Endometrial microvascular endothelial cells (primary cell): ENCODE results near the gene DAPK1. TPM values are rescaled to one million over a fixed set of nuclear protein-coding genes. Genes with fewer than 3 reads are reported as not detected.

Source experiments
- in situ Hi-C: cut with HindIII; loops from 2 replicates; pipeline ENCODE4 v1.10.0; 2017; ENCODE audit warnings: low sequenced_read_pairs, low pct_unique_long_range_greater_than_20kb; ENCODE audit errors: inconsistent ontology term
- total RNA-seq: library from RNA; depleted of rRNA; stranded (reverse); fragments of >200 nt; gene quantifications from one replicate; pipeline ENCODE4 v1.2.3, GENCODE V29; 2015; ENCODE audit errors: inconsistent ontology term

The DAPK1 gene
- total RNA-seq, 1 donor from 2014 or later: 1.6 TPM

DNA sequence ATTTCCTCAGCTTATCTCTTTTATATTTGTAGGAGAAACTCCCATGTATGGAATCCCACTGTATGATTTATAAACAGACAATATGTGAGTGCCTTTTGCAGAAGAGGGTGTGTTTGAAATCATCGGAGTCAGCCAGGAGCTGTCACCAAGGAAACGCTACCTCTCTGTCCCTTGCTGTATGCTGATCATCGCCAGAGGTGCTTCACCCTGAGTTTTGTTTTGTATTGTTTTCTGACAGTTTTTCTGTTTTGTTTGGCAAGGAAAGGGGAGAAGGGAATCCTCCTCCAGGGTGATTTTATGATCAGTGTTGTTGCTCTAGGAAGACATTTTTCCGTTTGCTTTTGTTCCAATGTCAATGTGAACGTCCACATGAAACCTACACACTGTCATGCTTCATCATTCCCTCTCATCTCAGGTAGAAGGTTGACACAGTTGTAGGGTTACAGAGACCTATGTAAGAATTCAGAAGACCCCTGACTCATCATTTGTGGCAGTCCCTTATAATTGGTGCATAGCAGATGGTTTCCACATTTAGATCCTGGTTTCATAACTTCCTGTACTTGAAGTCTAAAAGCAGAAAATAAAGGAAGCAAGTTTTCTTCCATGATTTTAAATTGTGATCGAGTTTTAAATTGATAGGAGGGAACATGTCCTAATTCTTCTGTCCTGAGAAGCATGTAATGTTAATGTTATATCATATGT lies 210.3 kb downstream of the DAPK1 start:
- in situ Hi-C loops: no loop called here

DNA sequence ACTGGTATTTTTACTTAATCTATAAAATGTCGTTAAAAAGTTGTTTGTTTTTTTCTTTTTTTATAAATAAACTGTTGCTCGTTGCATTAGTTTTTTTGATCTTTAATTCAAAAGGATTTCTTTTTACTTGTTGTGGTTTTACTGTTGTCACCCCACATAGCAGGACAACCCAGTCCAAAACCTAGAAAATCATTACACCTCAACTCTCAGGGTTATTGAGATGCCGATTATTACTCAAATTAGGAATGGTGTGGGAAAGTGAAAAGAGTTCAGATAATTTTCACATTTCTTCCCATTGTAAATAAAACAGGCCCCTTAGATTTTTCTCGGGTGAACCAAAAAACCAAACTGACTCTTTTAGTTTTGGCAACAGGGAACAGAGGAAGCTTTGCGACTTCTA lies 210.9 kb downstream of the DAPK1 start:
- in situ Hi-C loops: no loop called here

DNA sequence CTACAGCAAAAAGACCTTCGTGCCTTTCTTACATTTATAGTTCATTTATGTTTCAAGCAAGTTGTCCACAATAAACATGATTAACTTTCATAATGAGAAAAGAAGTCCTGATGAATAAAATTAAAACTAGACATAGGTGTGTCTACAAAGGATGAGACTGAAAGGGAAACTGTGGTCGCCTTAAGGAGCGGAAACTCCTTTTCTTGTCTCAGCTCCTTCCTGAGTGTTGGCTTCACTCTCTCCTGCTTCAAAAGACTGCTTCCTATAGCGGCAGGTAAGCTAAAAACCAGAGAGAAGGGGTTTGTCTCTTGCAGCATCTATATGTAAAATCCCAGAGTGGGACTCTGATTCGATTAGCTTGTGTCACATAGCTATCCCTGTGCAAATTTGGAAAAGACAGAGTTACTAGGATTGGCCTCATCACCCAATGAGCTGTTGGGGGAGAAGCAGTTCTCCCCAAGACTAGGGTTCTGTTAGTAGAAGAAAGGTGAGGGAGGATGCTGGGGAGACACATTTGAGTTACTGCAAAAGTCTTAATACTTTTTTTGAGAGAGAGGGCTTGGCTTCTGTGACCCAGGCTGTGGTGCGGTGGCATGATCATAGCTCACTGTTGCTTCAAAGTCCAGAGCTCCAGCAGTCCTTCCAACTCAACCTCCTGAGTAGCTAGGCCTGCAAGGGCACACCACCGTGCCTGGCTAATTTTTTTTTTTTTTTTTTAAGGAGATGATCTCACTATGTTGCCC lies 211.5 kb downstream of the DAPK1 start:
- in situ Hi-C loops: no loop called here

DNA sequence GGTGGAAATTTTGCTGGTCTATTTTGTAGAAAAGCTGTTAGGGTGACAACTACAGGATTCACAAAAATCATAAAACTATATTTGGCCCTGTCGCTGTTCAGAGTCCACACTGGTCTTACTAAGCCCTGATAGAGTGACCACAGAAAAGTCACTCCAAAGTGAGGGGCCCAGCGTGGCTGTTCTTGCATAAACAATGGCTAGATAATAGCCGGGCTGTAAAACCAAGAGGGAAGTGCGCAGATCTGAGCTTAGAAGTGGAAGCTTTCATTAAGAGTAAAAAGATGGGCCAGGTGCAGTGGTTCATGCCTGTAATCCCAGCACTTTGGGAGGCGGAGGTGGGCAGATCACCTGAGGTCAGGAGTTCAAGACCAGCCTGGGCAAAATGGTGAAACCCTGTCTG lies 212.8 kb downstream of the DAPK1 start:
- in situ Hi-C loops: no loop called here

DNA sequence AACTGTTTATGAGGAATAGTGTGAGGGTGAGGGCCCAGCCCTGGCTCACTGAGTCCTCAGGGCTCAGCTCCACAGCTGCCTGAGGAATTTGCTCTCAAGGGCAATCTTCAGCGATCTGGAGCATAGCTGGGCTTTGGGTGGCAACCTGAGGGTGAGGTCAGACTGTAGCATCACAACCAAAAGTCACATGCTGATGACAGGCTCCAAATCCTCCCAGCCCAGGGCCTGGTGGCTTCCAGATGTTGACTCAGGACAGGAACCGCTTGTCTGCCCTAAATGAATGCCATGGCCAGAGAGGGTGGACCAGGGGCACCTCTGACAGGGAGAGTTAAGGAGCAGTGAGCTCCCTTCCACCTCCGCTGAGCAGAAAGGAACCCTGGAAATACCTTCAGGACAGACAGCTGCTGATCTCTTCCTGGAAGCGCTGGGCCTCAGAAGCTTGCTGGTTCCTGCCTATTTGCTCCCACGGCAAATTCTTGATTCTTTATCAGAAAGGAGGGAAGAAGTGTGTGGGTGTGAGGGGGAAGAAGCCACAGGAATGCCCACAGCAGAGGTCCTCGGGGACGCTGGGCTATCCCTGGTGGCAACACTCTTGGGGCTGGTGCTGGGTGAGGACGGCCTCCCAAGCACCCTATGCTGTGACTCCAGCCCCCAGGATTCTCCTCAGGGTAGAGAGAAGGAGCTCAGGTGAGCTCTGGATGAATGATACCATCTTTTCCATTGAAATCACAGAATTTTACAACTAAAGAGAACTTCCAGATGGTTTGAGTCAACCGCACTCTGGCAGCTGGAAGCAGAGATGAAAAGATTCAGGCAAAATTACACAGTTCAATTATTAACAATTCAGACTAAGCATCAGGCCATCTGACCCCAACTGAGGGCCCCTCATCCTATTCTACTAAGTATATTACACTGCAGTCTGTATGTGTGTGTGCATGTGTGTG lies 214.5 kb downstream of the DAPK1 start:
- in situ Hi-C loops: no loop called here

DNA sequence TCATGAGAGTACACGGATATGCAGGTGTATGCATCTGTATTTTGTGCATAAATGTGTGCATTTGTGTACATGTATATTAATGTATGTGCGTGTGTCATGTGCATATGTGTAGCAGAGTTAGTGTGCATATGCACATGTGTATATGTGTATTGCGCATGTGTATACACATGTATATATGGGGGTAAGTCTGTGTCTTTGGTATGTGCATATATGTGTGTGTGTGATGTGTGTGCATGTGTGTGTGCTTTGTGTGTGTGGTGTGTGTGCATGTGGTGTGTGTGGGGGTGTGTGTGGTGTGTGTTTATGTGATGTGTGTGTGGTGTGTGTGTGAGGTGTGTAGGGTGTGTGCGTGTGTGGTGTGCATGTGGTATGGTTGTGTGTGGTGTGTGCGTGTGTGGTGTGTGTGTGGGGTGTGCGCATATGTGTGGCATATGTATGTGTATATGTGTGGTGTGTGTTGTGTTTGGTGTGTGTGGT lies 215.2 kb downstream of the DAPK1 start:
- in situ Hi-C loops: no loop called here

DNA sequence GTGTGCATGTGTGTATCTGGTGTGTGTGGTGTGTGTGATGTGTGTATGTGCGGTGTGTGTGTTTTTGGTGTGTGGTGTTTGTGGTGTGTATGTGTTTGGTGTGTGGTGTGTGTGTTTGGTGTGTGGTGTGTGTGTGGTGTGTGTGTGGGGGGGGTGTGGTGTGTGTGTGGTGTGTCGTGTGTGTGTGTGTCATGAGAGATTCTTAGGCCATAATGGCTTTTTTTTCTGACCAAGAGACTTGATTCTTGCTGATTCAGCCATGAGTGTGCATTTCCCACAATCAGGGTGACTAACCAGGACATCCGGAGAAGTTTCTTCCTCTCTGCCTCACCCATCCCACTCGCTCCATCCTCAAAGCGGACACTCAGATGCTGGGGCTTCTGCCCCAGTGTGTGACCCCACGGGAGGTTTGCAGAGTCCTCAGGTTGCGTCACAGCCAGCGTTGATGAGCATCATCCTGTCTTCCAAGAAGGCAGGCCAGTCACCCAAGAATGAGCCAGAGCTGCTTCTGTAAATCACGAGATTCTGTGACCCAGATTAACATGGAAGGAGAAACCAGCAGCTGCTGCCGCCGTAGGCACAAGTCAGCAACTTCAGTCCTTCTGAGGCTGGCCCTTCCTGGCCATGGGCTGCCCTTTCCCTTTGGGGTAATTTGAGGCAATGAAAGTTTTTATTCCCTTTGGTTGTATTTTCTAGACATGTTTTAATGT lies 215.8 kb downstream of the DAPK1 start:
- in situ Hi-C loops: no loop called here

DNA sequence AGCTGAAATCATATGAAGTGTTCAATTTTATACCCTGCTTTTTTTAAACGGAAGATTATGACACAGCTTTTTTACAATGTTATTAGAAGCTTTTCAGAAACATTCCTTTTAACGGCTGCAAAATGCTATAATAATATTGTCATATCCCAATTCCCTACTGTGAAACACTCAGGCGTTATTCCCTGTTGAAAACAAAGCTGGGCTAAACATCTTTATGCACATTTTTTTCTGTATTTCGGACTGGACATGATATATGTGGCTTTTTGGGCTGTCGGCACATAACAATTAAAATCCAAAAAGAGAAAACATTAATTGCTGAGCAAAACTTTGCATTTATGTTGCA lies 216.3 kb downstream of the DAPK1 start:
- in situ Hi-C loops: no loop called here

DNA sequence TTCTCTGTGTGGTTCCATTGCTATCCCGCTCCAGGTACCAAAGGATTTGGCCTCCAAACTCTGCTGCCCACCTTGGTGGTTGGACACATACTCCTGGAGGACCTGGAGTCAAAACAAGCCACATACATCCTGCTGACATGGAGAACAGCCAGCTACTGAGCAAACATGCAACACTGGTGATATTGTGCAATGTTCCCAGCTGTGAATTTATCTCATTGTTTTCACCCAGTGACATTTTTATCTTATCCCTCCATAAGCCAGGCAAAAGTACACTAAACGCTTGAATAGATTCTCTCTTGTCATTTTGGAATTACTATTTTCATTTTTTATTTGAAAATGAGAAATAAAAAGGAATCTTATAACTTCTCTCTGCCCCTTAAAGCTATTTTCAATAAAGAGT lies 217.2 kb downstream of the DAPK1 start:
- in situ Hi-C loops: no loop called here

DNA sequence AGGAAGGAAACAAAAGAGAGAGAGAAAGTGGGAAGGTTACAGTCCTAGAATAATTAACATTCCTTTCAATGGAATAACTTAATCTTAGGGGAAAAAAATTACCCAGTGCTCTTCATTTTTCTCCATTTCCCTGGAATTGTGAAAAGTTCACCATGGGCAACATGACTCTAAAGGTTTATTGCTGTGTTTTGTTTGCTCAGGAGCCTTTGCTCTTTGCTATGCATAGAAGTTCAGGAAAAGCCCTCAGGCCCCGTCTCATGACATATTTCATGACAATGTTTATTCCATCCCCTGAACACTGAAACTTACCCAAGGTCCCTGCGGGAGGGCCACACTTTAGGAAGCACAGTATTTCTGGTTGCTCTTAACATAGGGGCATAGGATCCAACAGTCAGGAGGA lies 218.5 kb downstream of the DAPK1 start:
- in situ Hi-C loops: no loop called here

DNA sequence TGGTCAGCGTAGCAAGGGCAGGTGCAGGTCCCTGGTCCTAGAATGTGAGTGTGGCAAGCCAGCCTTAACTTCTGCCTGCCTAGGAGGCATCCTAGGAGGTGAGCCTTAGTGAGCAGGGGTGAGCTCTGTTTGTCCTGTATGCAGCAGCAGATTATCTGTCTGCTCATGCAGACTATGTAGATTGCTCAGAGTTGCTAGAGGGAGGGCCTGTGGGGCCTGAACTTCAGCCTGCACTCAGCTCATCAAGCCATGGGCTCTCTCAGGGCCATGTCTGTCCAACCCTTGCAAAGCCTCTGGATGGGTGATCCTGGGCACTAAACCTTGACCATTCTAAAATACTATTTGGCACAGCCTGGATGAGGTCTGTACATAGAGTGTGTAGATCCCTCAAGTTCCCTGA lies 219.8 kb downstream of the DAPK1 start:
- in situ Hi-C loops: no loop called here

DNA sequence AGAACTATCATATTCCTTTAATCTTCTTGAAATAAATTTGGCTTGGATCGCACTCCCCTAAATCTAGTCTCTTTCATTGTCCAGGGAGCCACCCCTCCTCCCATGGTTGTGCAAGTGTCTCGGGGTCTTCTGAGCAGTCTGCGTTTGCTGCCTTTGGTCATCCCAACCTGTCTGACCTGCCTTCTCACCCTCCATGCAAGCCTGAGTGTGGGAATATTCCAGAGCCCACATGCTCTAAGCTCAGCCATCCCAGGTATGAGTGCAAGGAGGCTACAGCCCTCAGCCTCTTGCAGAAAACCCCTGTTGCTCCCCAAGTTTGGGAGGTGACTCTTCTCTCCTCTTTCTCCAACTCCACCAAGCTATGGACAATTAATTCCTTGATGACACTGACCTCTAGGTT lies 220.6 kb downstream of the DAPK1 start:
- in situ Hi-C loops: no loop called here

DNA sequence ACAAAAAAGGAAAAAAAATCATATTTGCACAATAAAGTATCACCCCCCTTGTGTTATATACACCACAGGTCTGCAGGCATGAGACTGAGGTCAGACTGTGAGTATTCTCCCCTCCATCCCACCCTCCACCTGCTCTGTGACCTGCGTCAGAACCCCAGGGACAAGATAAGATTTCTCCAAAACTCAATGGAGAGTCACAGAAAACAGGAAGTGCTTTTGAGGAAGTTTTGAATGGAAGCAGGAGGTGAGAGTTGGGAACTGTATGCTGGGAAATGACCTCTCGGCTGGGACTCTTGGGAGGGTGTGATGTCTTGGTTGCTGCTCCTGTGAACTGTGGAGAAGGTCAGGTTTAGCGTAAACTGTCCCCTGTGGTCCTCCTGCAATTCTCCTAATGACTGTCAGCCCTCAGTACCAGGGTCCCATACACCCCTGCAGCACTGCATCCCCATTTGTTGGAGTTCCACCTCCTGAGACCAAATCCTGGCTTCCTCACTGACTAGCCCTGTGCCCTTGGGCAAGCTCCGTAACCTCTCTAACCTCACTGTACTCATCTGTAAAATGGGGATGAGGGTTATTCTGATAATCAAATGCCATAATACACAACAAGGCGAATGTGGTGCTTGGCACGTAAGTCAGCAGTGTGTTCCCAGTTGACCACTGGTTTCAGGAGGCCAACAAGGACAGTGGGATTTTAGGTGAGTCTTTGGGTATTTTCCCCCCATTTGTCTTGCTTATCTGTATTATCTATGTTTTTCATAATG lies 221.4 kb downstream of the DAPK1 start:
- in situ Hi-C loops: no loop called here

DNA sequence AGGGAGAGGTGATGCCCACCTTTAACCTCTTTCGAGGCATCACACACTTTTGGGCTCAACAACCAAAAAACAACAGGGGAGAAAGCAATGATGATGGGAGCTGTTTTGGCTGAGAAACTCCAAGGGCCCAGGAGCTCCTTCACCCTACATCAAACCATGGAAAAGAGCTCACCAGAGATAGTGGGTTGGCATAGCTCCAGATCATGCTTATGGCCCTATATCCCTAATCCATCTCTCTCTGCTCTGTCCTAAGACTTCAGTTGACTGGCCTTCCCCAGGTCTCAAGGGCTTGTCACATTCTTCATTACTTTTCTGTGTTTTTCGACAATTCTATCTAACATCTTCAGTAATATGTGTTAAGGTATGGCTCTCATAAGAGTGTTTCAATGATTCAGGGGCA lies 222.5 kb downstream of the DAPK1 start:
- in situ Hi-C loops: no loop called here

DNA sequence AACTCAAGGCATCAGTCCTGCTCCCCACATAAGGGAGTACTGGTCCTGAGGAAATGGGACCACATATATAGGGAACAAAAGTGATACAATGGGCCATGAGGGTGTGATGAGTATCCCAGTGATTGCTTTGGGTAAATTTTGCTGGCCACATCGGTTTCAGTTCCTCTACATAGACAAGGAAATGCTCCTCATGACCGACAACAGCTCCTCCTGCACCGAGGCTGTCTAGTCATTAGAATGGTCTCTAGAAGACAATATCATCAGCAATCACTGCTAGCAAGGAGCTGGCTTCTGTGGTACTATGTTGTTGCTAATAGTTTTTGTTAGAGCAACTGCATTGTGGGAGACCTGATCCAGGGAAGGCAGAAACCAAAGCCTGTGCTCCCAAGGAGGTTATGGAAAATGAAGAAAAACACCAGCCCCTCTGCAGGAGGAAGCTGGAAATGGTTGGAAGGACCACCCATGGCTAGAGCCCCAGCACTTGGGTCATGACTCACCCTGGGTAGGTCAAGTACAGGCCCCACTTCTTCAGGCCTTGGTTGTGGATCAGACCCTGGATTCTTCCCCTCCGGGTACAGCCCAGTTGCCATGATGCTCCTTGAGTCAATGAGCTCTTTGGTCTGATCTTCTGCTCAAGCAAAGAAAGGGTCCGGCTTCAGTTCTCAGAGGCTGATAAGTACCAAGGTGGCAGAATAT lies 224.9 kb downstream of the DAPK1 start:
- in situ Hi-C loops: no loop called here

DNA sequence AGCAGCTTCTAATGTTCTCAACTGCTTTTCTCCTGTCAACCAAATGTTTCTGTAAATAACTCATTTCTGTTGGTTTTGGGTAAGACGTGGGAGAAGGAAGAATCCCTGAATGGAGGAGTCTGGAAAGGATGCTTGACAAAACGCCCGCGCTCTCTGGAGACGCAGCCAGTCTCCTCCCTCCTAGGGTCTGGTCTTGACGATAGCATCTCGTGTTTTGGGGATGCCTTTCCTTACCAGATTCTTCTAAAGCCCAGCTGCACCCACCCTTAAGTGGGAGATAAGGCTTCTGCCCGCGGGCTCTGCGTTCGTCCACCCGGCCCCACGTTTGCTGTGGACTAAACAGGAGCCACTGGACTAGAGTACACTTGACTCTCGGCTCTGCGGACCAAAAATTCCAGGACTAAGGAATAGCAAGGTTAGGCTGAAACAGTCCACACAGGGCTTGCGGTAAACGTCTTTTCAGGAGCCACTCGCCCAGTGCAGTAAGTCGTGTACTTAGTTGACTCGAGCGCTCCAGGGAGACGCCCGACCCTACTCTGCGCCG lies 227.8 kb downstream of the DAPK1 start:
- in situ Hi-C loops: no loop called here

DNA sequence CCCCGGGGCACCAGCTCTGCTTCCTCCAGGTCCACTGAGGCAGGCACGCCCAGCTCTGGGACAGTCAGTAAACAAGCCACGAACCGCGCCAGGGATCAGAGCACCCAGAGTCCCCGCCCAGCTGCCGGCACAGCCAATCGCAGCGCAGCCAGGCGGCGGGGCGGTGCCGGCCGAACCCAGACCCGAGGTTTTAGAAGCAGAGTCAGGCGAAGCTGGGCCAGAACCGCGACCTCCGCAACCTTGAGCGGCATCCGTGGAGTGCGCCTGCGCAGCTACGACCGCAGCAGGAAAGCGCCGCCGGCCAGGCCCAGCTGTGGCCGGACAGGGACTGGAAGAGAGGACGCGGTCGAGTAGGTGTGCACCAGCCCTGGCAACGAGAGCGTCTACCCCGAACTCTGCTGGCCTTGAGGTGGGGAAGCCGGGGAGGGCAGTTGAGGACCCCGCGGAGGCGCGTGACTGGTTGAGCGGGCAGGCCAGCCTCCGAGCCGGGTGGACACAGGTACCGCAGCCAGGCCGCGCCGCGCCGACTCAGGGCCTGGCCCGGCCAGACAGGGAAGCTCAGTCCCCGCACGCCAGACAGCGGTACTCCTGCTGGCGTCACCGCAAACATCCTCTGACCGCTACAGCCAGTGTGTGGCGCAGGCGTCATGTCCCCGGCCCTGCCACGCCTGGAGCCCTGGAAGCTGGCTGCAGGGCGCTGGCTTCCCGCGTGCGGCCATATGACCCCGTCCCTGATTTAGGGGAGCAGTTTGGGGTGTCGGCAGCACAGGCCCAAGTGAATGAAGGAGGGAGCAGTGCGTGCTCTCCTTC lies 228.4 kb downstream of the DAPK1 start, which contains the start of gene CTSL:
CTSL (plus strand) TSS at position 220 of the 810 bp plus-strand sequence. CDS start 1,485 bp downstream, outside the sequence.
- in situ Hi-C loops: no loop called here
